ENCODE data around the gene PDP2. TPM values are rescaled to one million over a fixed set of nuclear protein-coding genes. Genes with fewer than 3 reads are reported as not detected.

Gene PDP2
- total and polyA plus RNA-seq, 12 donors: 1.3 to 27.8 (median 13.0) TPM

DNA sequence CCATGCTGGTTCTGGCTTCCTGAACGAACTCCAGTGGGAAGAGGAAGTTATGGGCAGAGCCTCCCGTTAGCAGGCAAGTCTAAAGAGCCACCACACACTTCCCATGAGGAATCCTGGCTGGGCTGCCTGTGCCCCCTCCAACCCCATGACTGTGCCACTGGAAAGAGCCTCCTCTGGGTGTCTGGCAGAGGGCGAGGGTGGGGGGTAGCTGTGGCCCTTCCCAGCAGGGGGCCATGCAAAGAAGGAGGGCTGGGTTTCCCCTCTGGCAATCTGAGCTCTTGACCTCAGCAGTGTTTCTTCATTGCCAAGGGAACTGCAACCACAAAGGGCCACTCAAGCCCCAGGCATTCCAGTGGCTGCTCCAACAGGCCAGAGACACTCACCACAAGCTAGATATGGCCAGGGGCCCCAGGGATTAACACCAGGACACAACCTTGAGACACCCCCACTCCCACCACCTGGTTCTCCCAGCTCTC, 46.7 kb downstream of the PDP2 start:
- no peaks in the 10 kb centered on the region for H3K9me3 ChIP-seq (replicated peaks in 1 of 3)
- no peaks in the 10 kb centered on the region for H3K27me3 ChIP-seq
- peak overlapping the region in 4 of 5 donors; percentile 46 to 72 (median 70) for H3K27ac ChIP-seq
- no peak overlapping the region for H3K4me3 ChIP-seq
- H3K4me1 ChIP-seq (replicated peaks in 1 of 2): peaks cover 28 to 34% of the 10 kb centered on the region in 2 donors
- no peak for DNase-seq
- H3K36me3 ChIP-seq (replicated peaks in 1 of 2): no peaks in the 10 kb centered on the region
- no peak for TF ChIP-seq POLR2A (IDR thresholded peaks at IDR 0.05)
- no peak for TF ChIP-seq CTCF (IDR thresholded peaks at IDR 0.05)
- intact Hi-C loops (cut with DNase I): no loop called here
- 54 to 80% (median 78%) methylated on average over 1 to 3 of the region's 3 CpGs for WGBS, 4 donors

DNA sequence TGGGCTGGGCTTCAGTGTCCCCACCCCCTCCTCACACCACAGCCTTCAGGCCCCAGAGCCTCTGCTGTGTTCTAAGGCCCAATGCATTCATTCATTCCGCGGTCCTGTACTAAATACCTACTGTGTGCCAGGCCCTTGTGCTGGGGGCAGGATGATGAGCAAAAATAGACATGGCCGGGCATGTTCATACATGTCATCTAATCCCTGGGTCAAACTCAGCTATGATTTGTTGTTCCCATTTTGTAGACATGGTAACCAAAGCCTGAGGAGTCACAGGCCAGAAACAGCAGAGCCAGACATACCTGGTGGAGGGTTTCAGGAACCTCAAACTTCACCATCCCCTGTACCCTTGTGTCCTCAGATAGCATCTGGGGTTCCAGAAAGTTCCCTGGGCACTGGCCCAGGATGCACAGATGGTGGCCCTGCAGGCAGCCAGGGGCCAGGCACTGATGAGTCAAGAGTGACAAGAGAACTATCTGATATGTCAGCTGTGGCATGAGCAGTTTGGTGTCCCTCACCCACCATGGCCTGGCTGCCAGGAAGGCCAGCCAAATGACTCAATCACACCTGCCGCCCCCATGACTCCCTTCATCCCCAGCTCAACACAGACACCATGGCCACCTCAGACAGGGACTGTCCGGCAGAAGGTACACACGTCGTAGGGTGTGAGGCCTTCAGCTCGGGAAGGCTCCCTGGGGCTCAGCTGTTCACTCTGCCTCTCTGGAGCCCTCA, 47.8 kb downstream of the PDP2 start:
- peak; percentile 44 to 84 (median 74) for DNase-seq
- Histone ChIP-seq H3K27ac (peak overlapping the region in 4 of 5 donors; percentile 0 to 70 (median 52)), H3K4me3 (no peak overlapping the region), H3K27me3 (no peaks in the 10 kb centered on the region), H3K9me3 (replicated peaks in 1 of 3) (no peaks in the 10 kb centered on the region), H3K36me3 (replicated peaks in 1 of 2) (no peaks in the 10 kb centered on the region), H3K4me1 (replicated peaks in 1 of 2) (peaks cover 24 to 38% of the 10 kb centered on the region in 2 donors)
- TF ChIP-seq CTCF (IDR thresholded peaks at IDR 0.05) (no peak), POLR2A (IDR thresholded peaks at IDR 0.05) (peak in 1 of 2 donors; percentile 45)
- 63 to 95% (median 79%) methylated on average over 3 to 8 of the region's 8 CpGs for WGBS, 4 donors
- intact Hi-C loops (cut with DNase I): no loop called here

DNA sequence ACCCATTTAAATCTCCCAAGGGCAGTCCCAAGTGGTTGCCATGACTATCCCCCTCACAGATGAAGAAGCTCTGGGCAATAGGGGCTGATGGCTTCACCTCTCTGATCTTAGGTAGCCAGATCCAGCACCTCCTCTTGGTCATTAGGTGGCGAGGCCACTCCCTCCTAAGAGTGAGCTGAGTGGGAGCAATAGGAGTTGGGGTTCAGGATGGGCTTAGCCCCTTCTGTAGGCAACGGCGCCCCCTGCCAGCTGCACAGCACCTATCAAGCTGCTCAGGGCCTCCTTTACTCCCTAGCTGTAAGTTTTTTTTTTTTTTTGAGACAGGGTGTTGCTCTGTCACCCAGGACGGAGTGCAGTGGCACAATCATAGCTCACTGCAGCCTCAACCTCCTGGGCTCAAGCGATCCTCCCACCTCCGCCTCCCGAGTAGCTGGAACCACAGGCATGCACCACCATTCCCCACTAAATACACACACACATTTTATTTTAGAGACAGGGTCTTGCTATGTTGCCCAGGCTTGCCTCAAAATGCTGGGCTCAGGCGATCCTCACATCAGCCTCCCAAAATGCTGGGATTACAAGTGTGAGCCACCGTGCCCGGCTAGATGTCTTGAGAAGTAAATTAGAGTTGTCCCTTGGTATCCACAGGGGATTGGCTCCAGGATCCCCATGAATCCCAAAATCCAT, 48.5 kb downstream of the PDP2 start:
- Histone ChIP-seq H3K27me3 (no peaks in the 10 kb centered on the region), H3K4me1 (replicated peaks in 1 of 2) (peaks cover 29 to 43% of the 10 kb centered on the region in 2 donors), H3K27ac (peak overlapping the region in 4 of 5 donors; percentile 0 to 70 (median 52)), H3K9me3 (replicated peaks in 1 of 3) (no peaks in the 10 kb centered on the region), H3K4me3 (no peak overlapping the region), H3K36me3 (replicated peaks in 1 of 2) (no peaks in the 10 kb centered on the region)
- WGBS, 4 donors: 74 to 83% (median 80%) methylated on average over 9 to 10 of the region's 10 CpGs
- intact Hi-C loops (cut with DNase I): no loop called here
- TF ChIP-seq CTCF (IDR thresholded peaks at IDR 0.05) (peak in 5 of 6 experiments; percentile 25 to 51 (median 47)), POLR2A (IDR thresholded peaks at IDR 0.05) (no peak)
- peak in 2 of 7 donors; percentile 42 to 58 for DNase-seq

- H3K4me3 ChIP-seq: no peak overlapping the region
- peak overlapping the region in 1 of 5 donors; percentile 10 for H3K27ac ChIP-seq
- no peaks in the 10 kb centered on the region for H3K9me3 ChIP-seq (replicated peaks in 1 of 3)
- WGBS, 4 donors: 39 to 100% (median 52%) methylated on average over 1 to 4 of the region's 4 CpGs
- TF ChIP-seq CTCF (IDR thresholded peaks at IDR 0.05) (no peak), POLR2A (IDR thresholded peaks at IDR 0.05) (peak in 1 of 2 donors; percentile 17)
- H3K4me1 ChIP-seq (replicated peaks in 1 of 2): peaks cover 28 to 42% of the 10 kb centered on the region in 2 donors
- intact Hi-C loops (cut with DNase I): loop anchor here in 1 of 2 donors (5.0 kb wide), 1 partner anchor 33 kb away; no protein-coding TSS in a partner anchor
- H3K27me3 ChIP-seq: no peaks in the 10 kb centered on the region
- peak; percentile 43 to 84 (median 80) for DNase-seq
- H3K36me3 ChIP-seq (replicated peaks in 1 of 2): no peaks in the 10 kb centered on the region
Observed at GRCh38 chr16:66930189-66930588, 49.9 kb downstream of the PDP2 start.

Measured in adrenal gland (tissue), 12 donors.